Eye (tissue), 1 donor: ENCODE results near the gene SLC5A11.
"Not testable (repeated sequence)": the region's sequence is repeated elsewhere in the genome, so short reads cannot be mapped to it uniquely, and the experiment has no call there.

Experiments
- DNase-seq: peaks from one replicate; pipeline ENCODE4 v3.0.0-alpha.2; 2015

SLC5A11 gene, protein sequence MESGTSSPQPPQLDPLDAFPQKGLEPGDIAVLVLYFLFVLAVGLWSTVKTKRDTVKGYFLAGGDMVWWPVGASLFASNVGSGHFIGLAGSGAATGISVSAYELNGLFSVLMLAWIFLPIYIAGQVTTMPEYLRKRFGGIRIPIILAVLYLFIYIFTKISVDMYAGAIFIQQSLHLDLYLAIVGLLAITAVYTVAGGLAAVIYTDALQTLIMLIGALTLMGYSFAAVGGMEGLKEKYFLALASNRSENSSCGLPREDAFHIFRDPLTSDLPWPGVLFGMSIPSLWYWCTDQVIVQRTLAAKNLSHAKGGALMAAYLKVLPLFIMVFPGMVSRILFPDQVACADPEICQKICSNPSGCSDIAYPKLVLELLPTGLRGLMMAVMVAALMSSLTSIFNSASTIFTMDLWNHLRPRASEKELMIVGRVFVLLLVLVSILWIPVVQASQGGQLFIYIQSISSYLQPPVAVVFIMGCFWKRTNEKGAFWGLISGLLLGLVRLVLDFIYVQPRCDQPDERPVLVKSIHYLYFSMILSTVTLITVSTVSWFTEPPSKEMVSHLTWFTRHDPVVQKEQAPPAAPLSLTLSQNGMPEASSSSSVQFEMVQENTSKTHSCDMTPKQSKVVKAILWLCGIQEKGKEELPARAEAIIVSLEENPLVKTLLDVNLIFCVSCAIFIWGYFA

DNA sequence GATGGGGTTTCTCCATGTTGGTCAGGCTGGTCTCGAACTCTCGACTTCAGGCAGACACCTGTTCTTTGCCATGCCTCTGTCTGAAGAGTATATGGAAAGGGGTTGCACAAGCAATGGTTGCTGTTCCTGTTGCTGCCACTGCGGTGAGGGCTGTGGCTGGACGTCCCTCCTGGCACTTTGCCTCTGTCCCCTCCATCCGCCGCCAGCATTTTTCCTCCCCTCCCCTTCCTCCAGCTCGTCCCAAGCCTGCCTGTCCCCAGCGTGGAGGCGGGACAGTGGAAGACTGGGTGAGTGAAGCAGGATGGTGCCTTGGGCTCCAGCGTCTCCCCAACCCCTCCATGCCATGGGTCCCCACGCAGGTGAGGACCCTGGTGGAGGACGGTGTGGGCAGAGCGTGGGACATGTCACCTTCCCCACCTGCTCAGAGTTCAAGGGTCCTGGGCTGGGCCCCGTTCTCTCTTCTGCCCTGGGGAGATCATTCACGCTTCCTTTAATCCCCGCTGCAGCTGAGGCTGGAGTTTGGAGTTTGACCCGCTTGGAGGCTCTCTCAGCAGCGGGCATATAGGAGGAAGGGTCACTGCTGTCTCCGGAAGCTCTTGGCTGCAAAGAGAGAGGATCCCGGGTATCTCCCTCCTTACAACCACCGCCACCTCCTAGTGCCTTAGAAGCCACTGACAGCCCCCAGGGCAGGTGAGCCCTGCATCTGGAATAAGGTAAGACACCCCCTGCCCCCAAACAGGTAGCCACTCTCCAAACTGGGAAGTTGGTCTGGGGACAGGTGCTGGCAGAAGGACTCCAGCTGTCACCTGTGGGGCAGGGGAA is at the start of gene SLC5A11:
TSS of gene SLC5A11 (plus strand) at position 238 of the 822 bp plus-strand sequence. CDS start 12,681 bp downstream, outside the sequence.
- no peak for DNase-seq

GRCh38 chr16:24800586-24800985 is 45.2 kb upstream of the SLC5A11 start:
- no peak for DNase-seq

GRCh38 chr16:24801761-24802302 is 43.9 kb upstream of the SLC5A11 start:
- DNase-seq = no peak

- DNase-seq = no peak
Measured at GRCh38 chr16:24805484-24805883, 40.3 kb upstream of the SLC5A11 start.

DNA sequence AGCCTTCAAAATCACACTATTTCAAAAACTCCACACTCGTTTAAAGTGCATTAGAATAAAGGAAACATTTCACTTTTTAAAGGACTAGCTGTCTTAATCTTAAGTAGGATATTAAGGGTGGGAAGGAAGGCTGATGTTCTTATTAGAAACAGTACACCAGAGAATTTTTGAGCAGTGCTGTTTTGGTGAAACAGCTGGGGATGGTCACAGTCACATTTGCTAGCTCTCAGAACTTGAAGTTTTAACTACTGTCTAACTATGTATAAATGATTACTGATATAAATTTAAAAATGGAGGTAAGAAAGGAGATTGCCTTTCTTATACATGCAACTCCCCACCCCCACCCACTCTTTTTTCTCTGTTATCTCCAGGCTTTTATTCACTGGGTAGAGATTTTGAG is 38.5 kb upstream of the SLC5A11 start:
- DNase-seq = no peak

- DNase-seq = no peak
Measured at GRCh38 chr16:24810951-24811843, 34.6 kb upstream of the SLC5A11 start.

DNA sequence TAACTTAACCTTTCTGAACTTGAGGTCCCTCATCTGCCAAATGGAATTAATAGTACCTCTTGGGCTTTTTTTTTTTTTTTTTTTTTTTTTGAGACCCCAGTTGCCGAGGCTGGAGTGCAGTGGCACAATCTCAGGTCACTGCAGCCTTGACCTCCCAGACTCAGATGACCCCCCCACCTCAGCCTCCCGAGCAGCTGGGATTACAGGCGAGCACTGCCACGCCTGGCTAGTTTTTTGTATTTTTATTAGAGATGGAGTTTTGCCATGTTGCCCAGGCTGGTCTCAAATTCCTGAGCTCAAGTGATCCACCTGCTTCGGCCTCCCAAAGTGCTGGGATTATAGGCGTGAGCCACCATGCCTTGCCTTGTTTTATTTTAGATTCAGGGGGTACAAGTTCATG is 33.0 kb upstream of the SLC5A11 start:
- not testable (repeated sequence) for DNase-seq

GRCh38 chr16:24815021-24815420 is 30.7 kb upstream of the SLC5A11 start:
- DNase-seq = no peak

DNA sequence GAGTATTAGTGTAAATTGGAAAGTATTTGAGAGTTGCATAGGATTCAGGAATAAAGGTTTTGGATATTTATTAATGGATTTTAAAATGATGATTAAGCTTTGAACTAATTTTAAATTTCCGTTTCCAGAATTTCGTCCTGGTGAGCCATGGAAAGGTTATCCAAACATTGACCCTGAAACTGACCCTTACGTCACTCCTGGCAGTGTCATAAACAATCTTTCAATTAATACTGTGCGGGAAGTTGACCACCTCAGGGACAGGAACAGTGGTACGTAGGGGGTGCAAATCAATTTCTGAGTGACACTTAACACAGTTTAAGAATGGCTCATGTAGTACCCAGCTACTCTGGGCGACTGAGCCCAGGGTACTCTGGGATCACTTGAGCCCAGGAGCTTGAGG is 29.1 kb upstream of the SLC5A11 start:
- DNase-seq = no peak

GRCh38 chr16:24819462-24820040 is 26.2 kb upstream of the SLC5A11 start:
- no peak for DNase-seq

DNA sequence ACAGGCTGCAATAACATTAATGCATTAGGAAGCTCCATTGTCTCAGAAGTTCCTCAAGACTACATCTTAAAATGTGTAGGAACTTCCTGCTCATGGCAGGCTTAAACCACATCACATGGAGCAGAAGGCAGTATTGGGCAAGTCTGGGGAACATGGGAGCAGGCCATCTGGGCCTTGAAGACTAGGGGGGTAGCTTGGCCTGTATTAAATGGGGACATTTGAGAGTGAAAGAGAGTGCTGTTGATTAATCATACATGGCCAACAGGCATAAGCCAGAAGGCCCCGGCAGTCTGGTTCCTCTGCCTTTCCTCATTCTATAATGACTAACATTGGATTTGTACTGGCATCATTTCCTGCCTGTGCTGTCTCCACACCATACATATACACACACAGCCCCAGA is 25.2 kb upstream of the SLC5A11 start:
- no peak for DNase-seq

- DNase-seq = no peak
Measured at GRCh38 chr16:24821129-24821528, 24.6 kb upstream of the SLC5A11 start.

GRCh38 chr16:24822542-24822941 is 23.2 kb upstream of the SLC5A11 start:
- DNase-seq = no peak

GRCh38 chr16:24822974-24823373 is 22.8 kb upstream of the SLC5A11 start:
- no peak for DNase-seq

GRCh38 chr16:24825696-24826095 is 20.1 kb upstream of the SLC5A11 start:
- DNase-seq = no peak

- DNase-seq = peak; percentile 19
Measured at GRCh38 chr16:24826096-24826690, 19.6 kb upstream of the SLC5A11 start.

- no peak for DNase-seq
Measured at GRCh38 chr16:24826817-24827566, 18.8 kb upstream of the SLC5A11 start.

DNA sequence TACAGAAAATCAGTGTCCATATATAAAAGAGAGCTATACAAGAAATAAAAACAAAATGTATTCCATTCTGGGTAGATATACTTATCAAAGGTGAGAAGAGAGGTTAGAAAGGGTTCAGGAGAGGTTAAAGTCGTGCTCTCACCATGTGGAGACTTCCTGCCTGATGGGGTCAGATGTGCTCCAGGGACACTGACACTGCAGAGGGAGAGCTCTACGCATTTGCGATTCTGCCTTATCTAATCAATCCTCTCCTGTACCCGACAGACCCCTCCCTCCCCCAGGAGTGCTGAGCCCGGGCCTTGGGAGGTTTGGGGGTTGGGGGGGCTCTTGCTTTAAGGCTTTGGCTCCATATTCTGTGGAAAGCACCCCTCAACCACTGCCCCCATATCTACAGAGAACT is 16.6 kb upstream of the SLC5A11 start:
- no peak for DNase-seq

DNA sequence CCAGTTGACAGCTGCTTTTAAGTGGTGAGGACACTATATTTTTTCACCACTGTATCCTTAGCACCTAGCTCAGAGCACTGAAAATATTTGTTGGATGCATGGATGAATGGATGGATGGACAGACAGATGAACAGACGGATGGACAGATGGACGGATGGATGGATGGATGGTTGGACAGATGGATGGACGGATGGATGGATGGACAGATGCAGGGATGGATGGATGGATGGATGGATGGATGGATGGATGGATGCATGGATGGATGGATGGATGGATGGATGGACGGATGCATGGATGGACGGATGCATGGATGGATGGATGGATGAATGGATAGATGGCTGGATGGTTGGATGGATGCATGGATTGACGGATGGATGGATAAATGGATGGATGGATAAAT is 12.4 kb upstream of the SLC5A11 start:
- DNase-seq = no peak
